Activated CD4-positive, alpha-beta T cell treated with anti-CD3 and anti-CD28 coated beads, Interleukin-10, Interleukin-2, amounts not matched to agents 100 ng/mL and 50 ng/mL, durations not matched to agents 16 hours and 8 hours (primary cell): ENCODE measurements around the gene RBP2.

Source experiments
- DNase-seq: peaks from one replicate; pipeline ENCODE4 v3.0.0-alpha.2; 2020

Gene RBP2

DNA sequence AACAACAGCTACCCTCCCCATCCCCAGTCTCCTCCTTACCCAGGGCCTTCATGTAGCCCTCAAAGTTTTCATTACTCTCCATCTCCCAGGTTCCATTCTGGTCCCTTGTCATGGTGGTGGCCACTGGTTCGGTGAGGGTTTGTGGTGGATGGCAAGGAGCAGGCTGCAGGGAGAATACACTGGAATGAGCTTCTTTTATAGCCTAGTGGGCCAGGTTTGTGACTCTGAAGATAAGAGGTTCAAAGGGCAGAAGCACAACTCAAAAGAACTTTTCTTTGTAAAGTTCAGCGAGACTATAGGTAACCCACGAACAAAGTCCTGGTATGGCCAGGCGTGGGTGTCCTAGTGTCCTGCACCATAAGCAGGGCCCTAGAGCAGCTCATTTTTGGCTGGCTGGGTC, at the start of gene RBP2:
Gene RBP2, minus strand, starts transcription at position 169 of the 400 bp plus-strand sequence. Its CDS starts 57 bp downstream, at position 112.
- no peak for DNase-seq

DNA sequence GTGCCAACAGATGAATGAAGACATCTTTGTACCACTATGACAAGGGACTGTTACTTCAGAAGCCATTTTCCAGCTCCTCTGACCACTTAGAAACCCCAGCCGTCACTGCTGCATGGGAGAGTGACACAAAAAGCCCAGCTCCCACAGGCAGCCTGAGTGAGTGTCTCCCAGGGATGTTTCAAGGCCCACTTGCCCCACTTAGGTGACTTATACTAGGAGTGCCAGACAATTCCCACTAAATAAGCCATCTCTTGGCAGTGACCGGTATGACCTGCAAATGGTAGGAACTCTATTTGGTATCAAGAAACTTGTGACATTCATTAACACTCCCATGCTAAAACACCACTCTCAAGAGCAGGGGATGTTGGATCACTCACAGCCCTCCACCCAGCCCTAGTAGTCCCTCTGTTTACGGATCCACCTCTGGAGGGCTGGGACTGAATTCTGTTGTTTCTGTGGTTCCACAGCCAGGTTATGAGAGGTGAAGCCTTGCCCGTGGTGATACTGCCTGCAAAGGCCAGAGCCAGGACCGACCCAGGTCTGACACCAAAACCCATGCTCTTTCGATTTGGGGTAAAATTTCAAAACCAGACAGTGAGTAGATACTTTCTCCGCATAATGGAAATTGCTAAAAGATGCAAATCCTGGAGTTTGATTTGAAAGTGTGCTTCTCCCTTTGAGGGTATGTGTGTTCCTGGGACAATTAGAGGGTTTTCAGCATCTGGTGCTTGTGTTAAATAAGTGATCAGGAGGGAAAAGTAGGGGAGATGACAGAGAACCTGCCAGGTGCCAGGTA, 48.7 kb upstream of the RBP2 start:
- DNase-seq: no peak

DNA sequence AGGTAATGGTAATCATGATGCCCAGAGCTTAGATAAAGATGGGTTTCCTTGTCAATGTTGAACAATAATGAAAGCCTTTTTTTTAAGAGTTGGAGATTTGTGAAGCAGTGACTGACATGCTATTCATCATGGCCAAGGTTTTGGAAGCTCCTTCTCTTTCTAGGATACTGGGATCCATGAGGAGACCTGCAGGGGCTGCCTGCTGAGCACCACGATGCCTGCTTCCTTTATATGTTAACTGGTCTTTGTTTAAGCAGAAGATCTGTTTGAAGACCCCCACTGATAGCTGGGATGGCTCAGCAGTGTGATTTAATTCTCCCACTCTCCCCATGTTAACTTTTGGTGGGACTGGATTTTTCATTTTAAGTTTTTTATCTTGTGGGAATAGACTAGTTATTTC, 47.4 kb upstream of the RBP2 start:
- DNase-seq: no peak

DNA sequence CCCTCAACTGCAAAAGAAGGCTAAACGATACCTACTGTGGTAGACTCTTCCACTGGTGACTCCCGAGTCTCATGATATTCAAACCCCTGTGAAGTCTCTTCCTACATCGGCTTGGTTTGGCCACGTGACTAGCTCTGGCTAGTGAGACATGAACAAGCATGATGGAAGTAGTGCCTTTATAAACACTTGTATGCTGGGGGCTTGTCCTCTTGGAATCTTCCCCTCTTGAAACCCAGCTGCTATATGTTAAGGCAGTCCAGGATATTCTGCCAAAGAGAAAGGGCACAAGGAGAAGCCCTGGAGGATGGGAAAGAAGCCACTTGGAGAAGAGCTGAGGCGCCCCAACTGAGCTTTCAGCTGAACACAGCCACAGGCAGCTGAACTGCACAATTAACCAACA, 46.9 kb upstream of the RBP2 start:
- DNase-seq: no peak

DNA sequence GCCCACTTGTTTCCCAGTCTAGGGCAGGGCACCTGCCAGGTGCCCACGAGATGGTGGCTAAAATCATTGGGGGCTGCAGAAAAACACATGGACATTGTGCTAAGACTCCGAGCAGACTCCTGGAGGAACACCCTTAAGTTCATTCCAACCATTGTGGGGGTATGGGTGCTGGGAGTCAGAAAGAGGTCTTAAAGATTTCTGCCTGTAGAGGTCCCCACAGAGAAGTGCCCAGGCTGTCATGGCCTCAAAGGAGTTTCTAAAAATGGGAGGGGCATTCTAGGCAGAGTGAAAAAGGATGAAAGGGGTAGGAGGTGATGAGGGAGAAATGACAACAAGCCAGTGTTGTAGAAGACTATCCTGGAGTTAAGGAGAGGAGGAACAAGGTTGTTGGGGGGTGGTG, 46.1 kb upstream of the RBP2 start:
- no peak for DNase-seq

DNA sequence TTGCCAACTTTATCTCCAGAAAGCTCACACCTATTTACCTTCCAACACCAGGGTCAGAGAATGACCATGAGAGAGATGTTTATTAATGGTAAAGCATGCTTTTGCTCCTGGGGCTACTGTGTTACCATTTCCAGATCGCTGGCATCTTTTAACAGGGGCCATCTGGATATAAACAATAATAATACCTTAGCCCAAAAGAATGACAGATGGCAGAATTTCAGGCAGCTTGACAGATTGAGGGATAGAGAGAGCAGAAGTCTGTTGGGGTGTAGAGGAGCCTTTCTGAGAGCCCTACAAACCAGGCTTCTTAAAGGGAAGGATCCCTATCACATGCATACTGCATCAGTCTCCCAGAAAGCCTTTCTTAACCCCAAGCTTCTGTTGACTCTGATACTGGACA, 45.5 kb upstream of the RBP2 start:
- no peak for DNase-seq

DNA sequence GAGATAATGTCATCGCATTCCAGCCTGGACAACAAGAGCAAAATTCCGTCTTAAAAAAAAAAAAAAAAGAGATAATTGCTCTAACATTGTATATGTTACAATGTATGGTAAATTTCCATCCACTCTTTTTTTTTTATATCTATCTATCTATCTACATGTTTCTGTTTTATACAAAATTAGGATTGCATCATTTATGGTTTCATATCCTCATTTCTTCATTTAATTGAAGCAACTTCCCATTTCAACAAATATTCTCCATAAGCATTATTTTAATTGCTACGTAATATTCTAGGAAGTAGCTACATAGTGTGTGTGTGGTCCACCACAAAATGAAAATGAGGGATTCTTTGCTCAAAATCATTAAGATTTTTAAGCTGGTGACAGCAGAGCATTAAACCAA, 44.8 kb upstream of the RBP2 start:
- no peak for DNase-seq

DNA sequence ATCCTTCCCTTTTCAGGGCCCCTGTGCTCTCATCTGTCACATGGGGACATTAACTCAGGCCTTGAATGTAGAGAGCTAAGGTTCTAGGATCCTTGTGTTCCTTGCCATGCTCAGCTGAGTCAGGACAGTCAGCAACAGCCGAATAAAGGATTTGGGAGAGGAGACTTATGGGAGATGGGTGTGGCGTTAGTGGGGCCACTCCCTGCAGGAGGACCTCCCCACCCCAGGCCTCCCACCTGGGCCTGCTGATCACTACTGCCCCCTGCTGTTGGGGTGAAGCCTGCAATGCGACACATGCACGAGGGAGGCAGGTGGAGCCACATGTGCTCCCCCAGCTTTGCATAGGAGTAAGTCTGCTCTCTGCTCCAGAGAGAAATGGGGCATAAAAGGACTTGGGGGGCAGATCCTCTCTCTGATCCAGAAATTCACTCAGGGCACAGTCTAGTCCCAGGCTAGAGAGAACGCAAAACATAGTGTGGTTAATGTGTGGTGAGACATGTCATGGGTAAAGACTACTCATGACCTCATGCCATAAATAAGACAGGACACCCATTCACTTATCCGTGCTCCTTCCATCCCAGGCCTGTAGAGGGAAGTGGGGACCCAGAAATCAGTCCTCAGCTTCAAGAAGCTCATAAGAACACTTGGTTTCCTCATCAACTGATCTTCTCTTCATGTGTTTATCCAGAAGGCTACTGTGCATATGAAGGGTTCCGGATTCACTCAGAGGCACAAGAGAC, 43.9 kb upstream of the RBP2 start:
- DNase-seq: peak; percentile 48

DNA sequence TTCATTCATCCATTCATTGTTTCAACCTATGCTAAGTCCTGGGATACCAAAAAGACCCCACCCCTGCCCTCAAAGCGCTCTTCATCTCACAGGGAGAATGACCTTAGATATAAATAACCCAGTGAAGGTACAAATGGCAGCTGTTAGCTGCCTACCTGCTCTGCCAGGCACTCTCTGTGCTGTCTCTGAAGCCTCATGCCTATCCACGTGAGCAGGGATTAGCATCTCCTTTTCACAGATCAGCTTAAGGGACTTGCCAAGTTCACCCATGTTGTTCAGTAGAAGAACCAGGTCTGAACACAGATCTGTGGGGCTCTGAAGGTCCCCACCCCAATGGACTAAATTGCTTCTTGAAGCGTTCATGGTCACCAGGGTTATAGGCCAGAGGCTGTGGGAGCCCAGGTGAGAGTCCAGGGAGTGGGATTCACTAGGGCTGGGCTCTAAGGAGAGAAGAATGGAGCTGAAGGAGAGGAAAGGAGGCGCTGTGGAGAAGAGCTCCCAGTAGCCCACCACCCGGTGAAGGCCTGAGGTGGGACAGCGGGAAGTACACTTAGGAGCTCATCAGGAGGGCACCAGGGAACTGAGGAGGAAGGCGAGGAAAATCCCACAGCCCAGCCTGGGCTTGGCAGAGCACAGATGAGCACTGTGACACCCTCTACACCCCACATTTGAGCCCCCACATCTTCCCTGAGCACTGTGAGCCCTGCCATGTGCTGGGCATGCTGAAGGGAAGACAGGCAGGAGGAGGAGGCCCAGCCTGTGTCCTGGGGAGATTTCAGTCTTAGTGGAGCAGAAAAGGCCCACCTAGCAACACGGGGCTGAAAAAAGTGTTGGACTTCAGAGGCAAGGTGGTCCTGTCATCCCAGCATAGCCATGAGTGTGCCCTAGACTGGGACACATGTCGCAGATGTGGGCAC, 42.9 kb upstream of the RBP2 start:
- DNase-seq: no peak

DNA sequence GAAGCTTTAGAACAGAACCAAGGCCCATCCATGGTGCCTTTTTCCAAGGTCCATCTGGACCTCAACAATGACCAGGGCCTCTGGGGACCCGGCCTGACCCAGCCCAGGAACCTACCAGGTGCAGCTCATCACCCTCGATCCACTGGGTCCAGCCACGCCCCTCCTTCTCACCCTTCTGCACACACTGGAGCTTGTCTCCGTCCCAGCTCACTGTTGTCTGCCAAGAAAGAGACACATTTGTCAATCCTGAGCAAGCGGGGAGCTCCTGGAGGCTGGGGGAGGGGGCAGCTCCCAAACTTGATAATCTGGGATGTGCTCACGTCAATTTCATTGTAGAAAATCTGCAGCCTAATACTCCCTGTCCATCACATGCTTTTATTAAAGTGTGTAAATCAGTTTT, 42.0 kb upstream of the RBP2 start:
- no peak for DNase-seq

DNA sequence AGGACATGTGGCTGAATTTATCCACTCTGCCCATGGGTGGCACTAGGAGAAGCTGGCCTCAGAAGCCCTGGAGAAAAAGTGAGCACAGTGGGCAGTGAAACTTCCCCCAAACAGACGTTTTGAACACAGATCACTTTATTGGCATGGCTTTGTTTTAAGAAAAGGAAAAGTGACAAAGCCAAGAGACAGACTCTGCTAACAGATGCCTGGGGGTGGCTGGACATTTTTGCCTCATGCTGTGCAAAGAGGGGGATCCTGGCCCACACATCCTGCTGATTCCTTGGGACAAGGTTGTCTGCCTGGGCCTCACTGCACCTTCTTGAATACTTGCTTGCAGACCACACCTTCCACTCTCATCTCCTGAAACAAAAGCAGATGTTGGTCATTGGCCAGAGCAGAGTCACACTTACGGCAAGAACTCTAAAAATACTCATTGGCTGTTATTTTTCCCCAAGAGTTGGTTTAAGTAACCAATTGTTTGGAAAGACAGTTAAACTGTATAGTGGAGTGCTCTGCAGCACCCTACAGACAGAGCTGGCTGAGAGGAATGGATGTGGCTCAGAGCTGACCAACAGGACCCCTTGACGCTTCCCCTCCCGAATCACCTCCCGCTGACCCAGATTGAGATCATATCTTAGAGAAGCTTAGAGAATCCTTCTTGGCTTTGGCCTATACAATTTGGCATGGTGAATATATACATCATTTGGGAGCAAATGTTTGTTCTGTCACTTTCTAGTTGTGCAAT, 41.2 kb upstream of the RBP2 start:
- DNase-seq: no peak

DNA sequence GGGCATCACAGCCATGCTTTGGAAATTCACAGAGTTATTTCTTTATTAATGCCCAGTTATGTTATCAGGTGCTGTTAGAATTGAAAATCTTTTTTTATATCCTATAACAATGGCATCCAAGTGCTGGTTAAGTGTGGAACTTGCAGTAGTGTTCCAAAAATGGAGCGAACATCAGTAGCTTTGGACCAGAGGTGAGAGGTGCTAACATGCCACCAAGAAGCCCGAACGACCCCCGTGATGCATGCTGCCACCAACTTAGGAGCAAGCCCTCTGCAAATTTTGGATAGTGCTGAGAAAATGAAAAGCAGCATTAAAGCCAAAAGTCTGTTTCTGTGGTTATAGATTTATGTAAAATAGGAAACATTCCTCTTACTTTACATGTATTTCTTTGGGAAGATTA, 38.4 kb upstream of the RBP2 start:
- no peak for DNase-seq

DNA sequence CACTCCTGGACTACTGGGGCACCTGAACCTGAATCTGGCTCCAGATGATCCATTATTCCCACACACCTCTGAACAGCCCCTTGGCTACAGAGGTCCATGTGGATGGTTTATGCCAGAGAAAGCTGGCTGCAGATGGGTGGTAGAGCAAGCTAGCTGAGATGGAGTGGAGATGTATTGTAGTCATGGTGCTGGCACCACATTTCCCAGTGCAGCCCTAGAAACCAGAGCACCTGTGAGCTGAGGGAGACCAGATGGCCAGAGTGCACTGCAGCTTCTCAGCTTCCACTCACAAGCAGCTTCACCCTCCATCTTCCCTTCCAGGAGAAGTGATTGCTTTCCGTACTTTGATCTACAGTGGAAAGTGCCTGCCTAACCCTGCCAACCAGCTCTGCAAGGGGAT, 33.3 kb upstream of the RBP2 start:
- no peak for DNase-seq

DNA sequence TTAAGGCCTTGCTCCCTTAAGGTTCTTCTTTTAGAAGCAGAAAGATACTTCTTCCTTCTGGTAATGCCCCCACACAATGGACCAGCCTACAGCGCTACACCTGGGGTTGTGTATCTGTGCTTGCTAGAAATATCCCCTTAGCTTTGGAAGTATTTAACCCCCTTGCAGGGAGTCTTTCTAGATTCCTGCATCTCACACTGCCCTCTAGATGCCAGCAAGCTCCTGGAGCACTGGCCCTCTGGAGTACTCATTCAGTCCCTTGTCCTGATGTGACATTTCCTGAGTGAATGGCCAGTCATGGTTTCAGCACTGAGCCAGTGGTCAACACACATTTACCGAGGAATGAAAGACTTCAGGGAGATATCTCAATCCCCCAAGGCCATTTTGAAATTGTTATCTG, 30.4 kb upstream of the RBP2 start:
- no peak for DNase-seq

DNA sequence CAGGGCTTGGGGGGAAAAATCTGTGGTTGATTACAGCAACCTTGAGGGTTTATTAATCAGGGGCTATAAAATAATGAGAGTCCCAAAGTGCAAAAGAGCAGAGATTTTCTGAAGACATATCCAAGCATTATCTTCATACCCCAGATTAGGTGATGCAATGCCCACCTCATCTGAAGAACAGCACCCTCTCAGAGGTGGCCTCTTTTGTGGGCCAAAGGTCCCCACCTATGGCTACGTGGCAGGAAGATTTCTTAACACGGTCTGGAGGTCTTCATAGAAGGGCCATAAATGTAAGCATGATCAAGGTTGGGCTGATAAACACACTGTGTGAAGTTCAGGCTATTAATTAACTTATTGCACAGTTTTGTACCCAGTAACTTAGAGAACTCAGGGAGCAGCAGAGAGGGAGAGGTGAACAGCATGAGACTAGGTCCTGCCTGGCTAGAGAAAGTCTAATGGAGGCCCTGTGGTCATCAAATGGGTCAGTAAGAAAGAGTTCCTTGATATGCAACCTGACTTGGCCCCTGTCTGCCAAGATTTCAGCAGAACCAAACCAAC, 29.6 kb upstream of the RBP2 start:
- no peak for DNase-seq

DNA sequence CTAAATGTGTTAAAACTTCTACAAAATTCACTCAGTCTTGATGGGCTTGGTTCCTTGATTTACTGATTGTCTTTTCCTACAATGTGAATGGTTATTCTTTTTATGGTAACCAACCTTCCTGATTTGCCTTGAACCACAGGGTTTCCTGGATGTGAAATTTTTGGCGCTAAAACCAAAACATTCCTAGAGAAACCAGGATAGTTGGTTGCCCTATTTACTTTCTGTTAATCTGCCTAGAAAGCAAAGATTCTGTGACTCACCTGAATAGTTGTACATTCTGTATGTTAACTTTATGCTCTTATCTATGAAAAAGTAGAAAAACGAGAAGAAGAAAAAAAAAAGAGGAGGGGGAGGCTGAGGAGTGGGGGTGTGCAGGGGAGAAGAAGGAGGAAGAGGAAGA, 23.2 kb upstream of the RBP2 start:
- no peak for DNase-seq

DNA sequence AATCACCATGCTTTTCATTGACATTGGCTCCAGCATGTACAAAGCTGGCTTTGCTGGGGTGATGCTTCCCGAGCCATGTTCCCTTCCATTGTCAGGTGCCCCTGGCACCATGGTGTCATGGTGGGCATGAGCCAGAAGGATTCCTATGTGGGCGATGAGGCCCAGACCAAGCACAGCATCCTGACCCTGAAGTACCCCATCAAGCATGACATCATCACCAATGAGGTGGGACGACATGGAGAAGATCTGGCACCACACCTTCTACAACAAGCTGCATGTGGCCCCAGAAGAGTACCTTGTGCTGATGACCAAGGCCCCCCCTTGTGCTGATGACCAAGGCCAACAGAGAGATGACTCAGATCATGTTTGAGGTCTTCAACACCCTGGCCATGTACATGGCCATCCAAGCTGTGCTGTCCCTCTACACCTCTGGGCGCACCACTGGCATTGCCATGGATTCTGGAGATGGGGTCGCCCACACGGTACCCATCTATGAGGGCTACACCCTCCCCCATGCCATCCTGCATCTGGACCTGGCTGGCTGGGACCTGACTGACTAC, 17.6 kb upstream of the RBP2 start:
- DNase-seq: no peak

DNA sequence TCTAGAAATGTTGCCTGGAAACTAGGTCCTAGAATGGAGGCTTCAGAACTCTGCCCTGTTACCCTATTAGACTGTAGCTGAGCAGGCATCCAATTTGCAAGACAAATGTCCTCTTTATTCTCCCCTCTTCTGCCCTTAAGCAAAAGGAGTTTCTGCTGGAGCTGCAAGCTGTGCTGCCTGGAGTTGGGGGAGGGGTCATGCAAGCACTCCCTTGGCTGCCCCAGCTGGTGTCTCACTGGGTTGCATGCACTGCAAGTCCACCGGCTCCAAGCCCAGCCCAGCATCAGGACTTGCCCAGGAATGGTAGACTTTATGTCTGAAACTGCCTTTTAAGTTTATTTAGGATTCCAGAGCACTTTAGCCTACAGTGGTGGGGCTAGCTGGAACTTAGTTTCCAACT, 15.7 kb upstream of the RBP2 start:
- no peak for DNase-seq

DNA sequence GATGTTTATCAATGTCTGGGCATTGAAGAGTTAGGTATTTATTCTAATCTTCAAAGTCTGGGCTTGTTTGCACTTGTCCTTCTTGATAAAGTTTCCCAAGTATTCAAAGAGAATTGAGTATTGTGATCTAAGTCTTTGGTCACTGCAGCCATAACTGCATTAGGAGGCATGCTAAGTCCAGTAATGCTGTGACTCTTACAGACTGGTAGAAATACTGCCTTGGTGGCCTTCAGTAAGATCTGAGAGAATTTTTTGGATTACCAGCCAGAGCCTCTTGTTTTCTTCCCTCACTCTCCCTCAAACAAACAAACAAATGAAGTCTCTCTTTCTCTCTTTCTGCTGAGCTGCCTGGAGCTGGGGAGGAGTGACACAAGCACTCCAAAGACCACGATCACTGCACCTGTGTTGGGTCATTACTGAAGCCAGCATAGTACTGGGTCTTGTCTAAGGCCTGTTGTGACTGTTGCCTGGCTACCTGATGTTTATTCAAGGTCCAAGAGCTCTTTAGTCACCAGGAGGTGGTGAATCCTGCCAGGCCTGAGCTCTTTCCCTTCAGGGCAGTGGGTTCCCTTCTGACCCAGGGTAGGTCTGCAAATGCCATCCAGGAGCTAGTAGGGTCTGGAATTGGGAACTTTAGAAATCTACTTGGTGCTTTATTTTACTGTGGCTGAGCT, 14.8 kb upstream of the RBP2 start:
- no peak for DNase-seq

DNA sequence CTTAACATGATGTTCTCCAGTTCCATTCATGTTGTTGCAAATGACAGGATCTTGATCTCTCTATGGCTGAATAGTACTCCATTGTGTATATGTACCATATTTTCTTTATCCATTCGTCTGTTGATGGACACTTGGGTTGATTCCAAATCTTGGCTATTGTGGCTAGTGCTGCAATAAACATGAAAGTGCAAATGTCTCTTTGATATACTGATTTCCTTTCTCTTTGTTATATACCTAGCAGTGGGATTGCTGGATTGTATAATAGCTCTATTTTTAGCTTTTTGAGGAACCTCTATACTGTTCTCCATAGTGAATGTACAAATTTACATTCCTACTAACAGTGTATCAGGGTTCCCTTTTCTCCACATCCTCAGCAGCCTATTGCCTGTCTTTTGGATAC, 5.9 kb upstream of the RBP2 start:
- no peak for DNase-seq

DNA sequence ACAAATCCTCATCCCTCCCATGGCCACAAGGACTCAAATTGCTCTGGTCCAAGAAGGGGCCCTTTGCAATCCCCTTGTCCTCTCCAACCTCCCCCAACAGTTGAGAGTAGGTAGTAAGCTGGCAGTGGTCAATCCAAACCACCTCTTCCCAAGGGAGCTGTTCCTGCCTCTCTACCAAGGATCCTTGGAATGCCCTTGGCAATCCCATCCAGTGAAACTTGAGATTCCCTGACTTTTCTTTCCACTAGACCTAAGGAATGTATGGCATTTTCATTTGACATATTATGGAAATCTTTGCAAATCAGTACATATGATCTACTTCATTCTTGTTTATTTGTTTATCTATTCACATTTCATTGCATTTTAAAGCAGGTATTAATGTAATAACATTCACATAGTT, 4.8 kb upstream of the RBP2 start:
- DNase-seq: no peak

DNA sequence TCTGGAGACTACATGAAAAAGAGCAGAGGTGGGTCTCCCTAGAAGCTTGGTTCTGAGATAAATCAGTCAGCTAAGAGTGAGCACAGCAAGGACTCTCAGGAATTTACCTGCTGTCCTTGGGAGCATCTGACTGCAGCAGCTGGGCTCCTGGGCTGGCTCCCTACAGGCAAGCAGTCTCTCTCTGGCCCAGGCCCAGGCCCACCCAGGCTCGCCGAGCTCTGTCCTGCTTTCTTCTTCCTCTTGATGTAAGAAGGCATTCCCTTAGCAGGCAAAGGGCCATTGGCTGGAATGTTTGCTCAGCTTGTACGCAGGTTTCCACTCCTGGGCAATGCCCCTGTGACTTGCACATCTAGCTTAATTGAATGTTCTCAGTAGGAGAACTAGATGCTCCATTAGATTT, 4.3 kb upstream of the RBP2 start:
- no peak for DNase-seq
